ENCODE results near the gene TTC34. TPM values are rescaled to one million over a fixed set of nuclear protein-coding genes. Genes with fewer than 3 reads are reported as not detected.

TTC34 gene
- total and polyA plus RNA-seq, 2 donors (not counting 1 experiment from before 2014, with no cell fraction given) = 0.05 to 0.17 TPM

GRCh38 chr1:2625311-2625710, 176.2 kb downstream of the TTC34 start:
- DNase-seq (ENCODE audit: low read depth in 2 of 2) = no peak
- TF ChIP-seq EZH2 (IDR thresholded peaks at IDR 0.05; ENCODE audit: low read length, missing control alignments) = no peak
- TF ChIP-seq CTCF (conservative IDR thresholded peaks at IDR 0.05 in 1 of 2, IDR thresholded peaks at IDR 0.05 in 1 of 2; ENCODE audit: low read depth in 1 of 2, low read length in 2 of 2) = no peak
- Histone ChIP-seq H3K4me1 (ENCODE audit: control insufficient read depth, extremely low read depth, insufficient read depth, low read length) (no peaks in the 10 kb centered on the region), H3K9ac (ENCODE audit: insufficient read depth, low read length) (no peak overlapping the region), H3K36me3 (ENCODE audit: control insufficient read depth, insufficient read depth, low read length) (no peaks in the 10 kb centered on the region), H3K9me3 (ENCODE audit: control insufficient read depth, insufficient read depth, low read depth, low read length) (peaks cover under 1% of the 10 kb centered on the region), H3K4me3 (replicated peaks in 1 of 4; ENCODE audit: control extremely low read depth in 1 of 4, insufficient read depth in 1 of 4, low read depth in 3 of 4, low read length in 4 of 4) (no peak overlapping the region), H4K20me1 (ENCODE audit: control insufficient read depth, extremely low read depth, insufficient read depth, low read length) (no peaks in the 10 kb centered on the region), H3K27me3 (ENCODE audit: control insufficient read depth, insufficient read depth, low read length) (no peaks in the 10 kb centered on the region), H2AFZ (ENCODE audit: low read length) (no peak overlapping the region), H3K79me2 (ENCODE audit: control insufficient read depth, insufficient read depth, low read length) (no peaks in the 10 kb centered on the region), H3K27ac (ENCODE audit: insufficient read depth, low read length) (no peak overlapping the region), H3K4me2 (ENCODE audit: extremely low read depth, insufficient read depth, low read length) (no peak overlapping the region)

- Histone ChIP-seq H3K9me3 (ENCODE audit: control insufficient read depth, insufficient read depth, low read depth, low read length) (no peaks in the 10 kb centered on the region), H3K9ac (ENCODE audit: insufficient read depth, low read length) (no peak overlapping the region), H3K4me2 (ENCODE audit: extremely low read depth, insufficient read depth, low read length) (no peak overlapping the region), H3K36me3 (ENCODE audit: control insufficient read depth, insufficient read depth, low read length) (no peaks in the 10 kb centered on the region), H3K4me1 (ENCODE audit: control insufficient read depth, extremely low read depth, insufficient read depth, low read length) (no peaks in the 10 kb centered on the region), H3K4me3 (replicated peaks in 1 of 4; ENCODE audit: control extremely low read depth in 1 of 4, insufficient read depth in 1 of 4, low read depth in 3 of 4, low read length in 4 of 4) (no peak overlapping the region), H3K27ac (ENCODE audit: insufficient read depth, low read length) (no peak overlapping the region), H2AFZ (ENCODE audit: low read length) (no peak overlapping the region), H3K27me3 (ENCODE audit: control insufficient read depth, insufficient read depth, low read length) (no peaks in the 10 kb centered on the region), H3K79me2 (ENCODE audit: control insufficient read depth, insufficient read depth, low read length) (no peaks in the 10 kb centered on the region), H4K20me1 (ENCODE audit: control insufficient read depth, extremely low read depth, insufficient read depth, low read length) (no peaks in the 10 kb centered on the region)
- no peak for DNase-seq (ENCODE audit: low read depth in 2 of 2)
- TF ChIP-seq CTCF (conservative IDR thresholded peaks at IDR 0.05 in 1 of 2, IDR thresholded peaks at IDR 0.05 in 1 of 2; ENCODE audit: low read depth in 1 of 2, low read length in 2 of 2) (no peak), EZH2 (IDR thresholded peaks at IDR 0.05; ENCODE audit: low read length, missing control alignments) (no peak)
Measured at GRCh38 chr1:2624735-2625300, 176.7 kb downstream of the TTC34 start.

- no peak overlapping the region for H3K4me2 ChIP-seq (ENCODE audit: extremely low read depth, insufficient read depth, low read length)
- H4K20me1 ChIP-seq (ENCODE audit: control insufficient read depth, extremely low read depth, insufficient read depth, low read length) = no peaks in the 10 kb centered on the region
- H3K36me3 ChIP-seq (ENCODE audit: control insufficient read depth, insufficient read depth, low read length) = no peaks in the 10 kb centered on the region
- no peak for DNase-seq (ENCODE audit: low read depth in 2 of 2)
- no peak overlapping the region for H3K4me3 ChIP-seq (replicated peaks in 1 of 4; ENCODE audit: control extremely low read depth in 1 of 4, insufficient read depth in 1 of 4, low read depth in 3 of 4, low read length in 4 of 4)
- H3K79me2 ChIP-seq (ENCODE audit: control insufficient read depth, insufficient read depth, low read length) = no peaks in the 10 kb centered on the region
- H3K9ac ChIP-seq (ENCODE audit: insufficient read depth, low read length) = no peak overlapping the region
- H3K27me3 ChIP-seq (ENCODE audit: control insufficient read depth, insufficient read depth, low read length) = no peaks in the 10 kb centered on the region
- TF ChIP-seq CTCF (conservative IDR thresholded peaks at IDR 0.05 in 1 of 2, IDR thresholded peaks at IDR 0.05 in 1 of 2; ENCODE audit: low read depth in 1 of 2, low read length in 2 of 2) (no peak), EZH2 (IDR thresholded peaks at IDR 0.05; ENCODE audit: low read length, missing control alignments) (no peak)
- H3K4me1 ChIP-seq (ENCODE audit: control insufficient read depth, extremely low read depth, insufficient read depth, low read length) = no peaks in the 10 kb centered on the region
- no peak overlapping the region for H3K27ac ChIP-seq (ENCODE audit: insufficient read depth, low read length)
- no peaks in the 10 kb centered on the region for H3K9me3 ChIP-seq (ENCODE audit: control insufficient read depth, insufficient read depth, low read depth, low read length)
- H2AFZ ChIP-seq (ENCODE audit: low read length) = no peak overlapping the region
Measured at GRCh38 chr1:2623571-2624337, 177.7 kb downstream of the TTC34 start.

Measured in fibroblast of lung (primary cell).